Measurements from ENCODE around the gene ZNFX1.
"Not testable (repeated sequence)": the region's sequence is repeated elsewhere in the genome, so short reads cannot be mapped to it uniquely, and the experiment has no call there.

- not testable (repeated sequence) for TF ChIP-seq CTCF (IDR thresholded peaks at IDR 0.05); RXRA (IDR thresholded peaks at IDR 0.05; ENCODE audit: borderline replicate concordance, low read depth); EZH2phosphoT487 (IDR thresholded peaks at IDR 0.05; ENCODE audit: borderline replicate concordance, low read depth); MXI1 (IDR thresholded peaks at IDR 0.05; ENCODE audit: low read depth, low read length); POLR2AphosphoS5 (IDR thresholded peaks at IDR 0.05; ENCODE audit: low read depth, low read length); RFX5 (IDR thresholded peaks at IDR 0.05; ENCODE audit: low read length); NFIC (IDR thresholded peaks at IDR 0.05; ENCODE audit: borderline replicate concordance); SMC3 (IDR thresholded peaks at IDR 0.05; ENCODE audit: low read depth, low read length)
Observed at GRCh38 chr20:49294002-49294654, 16.3 kb upstream of the ZNFX1 start.
